GM12874 (cell line): ENCODE results near the gene MYF5.

Experiments
- CTCF ChIP-seq: IDR thresholded peaks from 2 replicates; pipeline ENCODE4 v1.5.1; 2011; ENCODE audit warnings: low read depth, mild to moderate bottlenecking, control low read depth, low read length, moderate library complexity; ENCODE audit not compliant: insufficient read depth

Gene MYF5

GRCh38 chr12:80684077-80684495 is 32.6 kb upstream of the MYF5 start:
- TF ChIP-seq CTCF = no peak

GRCh38 chr12:80690090-80690489 is 26.6 kb upstream of the MYF5 start:
- TF ChIP-seq CTCF = no peak

- no peak for TF ChIP-seq CTCF
These were observed 26.2 kb upstream of the MYF5 start for GRCh38 chr12:80690513-80690912.

- TF ChIP-seq CTCF = no peak
These were observed 24.6 kb upstream of the MYF5 start for GRCh38 chr12:80692114-80692513.

- no peak for TF ChIP-seq CTCF
These were observed 19.3 kb upstream of the MYF5 start for GRCh38 chr12:80697270-80697887.

- no peak for TF ChIP-seq CTCF
These were observed 18.5 kb upstream of the MYF5 start for GRCh38 chr12:80698256-80698655.

GRCh38 chr12:80698847-80699542 is 17.7 kb upstream of the MYF5 start:
- TF ChIP-seq CTCF = no peak
